Measurements from ENCODE around the gene ST6GALNAC4.

GRCh38 chr9:127941961-127942215 lies 25.0 kb upstream of the ST6GALNAC4 start:
- no peak for TF ChIP-seq EZH2 (IDR thresholded peaks at IDR 0.05)
- TF ChIP-seq CTCF (IDR thresholded peaks at IDR 0.05), result no peak
